Adrenal gland (tissue), 5 donors: Measurements from ENCODE around the gene ABLIM1.

Experiments used
- POLR2A ChIP-seq, 2 donors: fragments of 450-650 bp; IDR thresholded peaks; one replicate each; pipeline ENCODE4 v1.6.1; 2017; ENCODE audit warnings: antibody characterized with exemption in 2 of 2, mild to moderate bottlenecking in 2 of 2, moderate library complexity in 1 of 2
- TF ChIP-seq, protein P1 (sequence below), 6 experiments: fragments of 450-650 bp in 4 of 6; fragments of 200-600 bp in 2 of 6; sonication (generic) in 1 of 6; IDR thresholded peaks; 1 replicate in 5 of 6; 2 replicates in 1 of 6; pipeline versions ENCODE4 v1.5.1 to v1.8.0; 2016 to 2021; ENCODE audit warnings: antibody characterized with exemption in 6 of 6, mild to moderate bottlenecking in 2 of 6, moderate library complexity in 1 of 6
- donor health status: DM: no; HTN: no; CAD: no.

DNA sequence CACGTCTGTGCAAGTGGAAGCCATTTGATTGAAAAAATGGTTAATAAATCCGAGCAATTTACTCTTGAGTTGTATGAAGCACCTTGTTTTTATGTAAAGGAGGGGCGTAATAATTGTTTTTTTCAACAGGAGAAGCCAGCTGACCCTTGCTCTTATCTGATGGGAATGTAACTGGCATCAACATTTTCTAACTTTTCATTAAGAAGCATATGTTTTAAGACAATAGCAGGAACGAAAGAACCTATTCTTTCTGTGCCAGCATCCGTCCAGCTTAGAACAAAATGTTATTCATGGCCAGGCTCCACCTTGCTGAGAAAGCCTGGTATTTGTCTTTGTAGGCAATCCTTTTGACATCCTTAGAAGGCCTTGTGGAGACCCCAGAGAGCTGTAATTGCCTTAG, 231.6 kb downstream of the ABLIM1 start:
- no peak for TF ChIP-seq POLR2A (IDR thresholded peaks at IDR 0.05)
- TF ChIP-seq, protein P1, sequence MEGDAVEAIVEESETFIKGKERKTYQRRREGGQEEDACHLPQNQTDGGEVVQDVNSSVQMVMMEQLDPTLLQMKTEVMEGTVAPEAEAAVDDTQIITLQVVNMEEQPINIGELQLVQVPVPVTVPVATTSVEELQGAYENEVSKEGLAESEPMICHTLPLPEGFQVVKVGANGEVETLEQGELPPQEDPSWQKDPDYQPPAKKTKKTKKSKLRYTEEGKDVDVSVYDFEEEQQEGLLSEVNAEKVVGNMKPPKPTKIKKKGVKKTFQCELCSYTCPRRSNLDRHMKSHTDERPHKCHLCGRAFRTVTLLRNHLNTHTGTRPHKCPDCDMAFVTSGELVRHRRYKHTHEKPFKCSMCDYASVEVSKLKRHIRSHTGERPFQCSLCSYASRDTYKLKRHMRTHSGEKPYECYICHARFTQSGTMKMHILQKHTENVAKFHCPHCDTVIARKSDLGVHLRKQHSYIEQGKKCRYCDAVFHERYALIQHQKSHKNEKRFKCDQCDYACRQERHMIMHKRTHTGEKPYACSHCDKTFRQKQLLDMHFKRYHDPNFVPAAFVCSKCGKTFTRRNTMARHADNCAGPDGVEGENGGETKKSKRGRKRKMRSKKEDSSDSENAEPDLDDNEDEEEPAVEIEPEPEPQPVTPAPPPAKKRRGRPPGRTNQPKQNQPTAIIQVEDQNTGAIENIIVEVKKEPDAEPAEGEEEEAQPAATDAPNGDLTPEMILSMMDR (IDR thresholded peaks at IDR 0.05): no peak
